PC-9 (cell line): Measurements from ENCODE around the gene ITGB1BP2. TPM values are rescaled to one million over a fixed set of nuclear protein-coding genes. Genes with fewer than 3 reads are reported as not detected.
"Not testable (repeated sequence)": the region's sequence is repeated elsewhere in the genome, so short reads cannot be mapped to it uniquely, and the experiment has no call there.

ENCODE experiments used
- BruUV-seq: library from RNA; stranded (reverse); fragments of 400-500 nt; replicated peaks from 2 replicates; lab custom pipeline; 2021; lab: Mats Ljungman, UMichigan
- CTCF ChIA-PET: fragments of 300-600 bp; sonication (Branson Sonifier 250); formaldehyde crosslinking; loops from one replicate; lab custom pipeline; 2022; ENCODE audit warnings: antibody characterized with exemption; lab: Charles Lee
- POLR2A ChIA-PET: fragments of 300-600 bp; sonication (Branson Sonifier 250); formaldehyde crosslinking; loops from one replicate; lab custom pipeline; 2022; ENCODE audit warnings: antibody characterized with exemption; ENCODE audit not compliant: unreplicated experiment; lab: Charles Lee
- DNase-seq, 2 experiments: peaks; one replicate each; pipeline versions ENCODE4 v3.0.0 to v3.0.0-alpha.2; 2015 to 2022; ENCODE audit warnings: mixed read lengths in 1 of 2
- H2AFZ ChIP-seq: fragments of 200-600 bp; sonication (generic); 2 replicates; pipeline ENCODE4 v1.8.1; 2017; ENCODE audit warnings: antibody characterized with exemption
- H3F3A ChIP-seq: fragments of 200-600 bp; sonication (generic); 2 replicates; pipeline ENCODE4 v1.8.1; 2017; ENCODE audit warnings: antibody characterized with exemption, mild to moderate bottlenecking, low read depth; ENCODE audit not compliant: insufficient read depth
- H3K27ac ChIP-seq: fragments of 200-600 bp; sonication (generic); 2 replicates; pipeline ENCODE4 v1.6.1; 2016; ENCODE audit warnings: mixed run types
- H3K27me3 ChIP-seq: fragments of 200-600 bp; sonication (generic); 2 replicates; pipeline ENCODE4 v1.6.1; 2016; ENCODE audit warnings: low read depth, mixed run types; ENCODE audit not compliant: insufficient read depth
- H3K36me3 ChIP-seq: fragments of 200-600 bp; sonication (generic); 2 replicates; pipeline ENCODE4 v1.6.1; 2016; ENCODE audit warnings: low read depth, mixed run types
- H3K4me1 ChIP-seq: fragments of 200-600 bp; sonication (generic); replicated peaks from 2 replicates; pipeline ENCODE4 v1.6.1; 2016; ENCODE audit warnings: mixed run types; ENCODE audit not compliant: insufficient read depth
- H3K4me2 ChIP-seq: fragments of 200-600 bp; sonication (generic); 2 replicates; pipeline ENCODE4 v1.6.1; 2017; ENCODE audit warnings: mixed run types
- H3K4me3 ChIP-seq: fragments of 200-600 bp; sonication (generic); 2 replicates; pipeline ENCODE4 v1.6.1; 2016; ENCODE audit warnings: mixed run types
- H3K79me2 ChIP-seq: fragments of 200-600 bp; sonication (generic); 2 replicates; pipeline ENCODE4 v1.6.1; 2017; ENCODE audit warnings: low read depth, mixed run types
- H3K9me2 ChIP-seq: fragments of 200-600 bp; sonication (generic); 2 replicates; pipeline ENCODE4 v1.8.1; 2017; ENCODE audit warnings: mild to moderate bottlenecking; ENCODE audit not compliant: insufficient read depth
- H3K9me3 ChIP-seq: fragments of 200-600 bp; sonication (generic); 2 replicates; pipeline ENCODE4 v1.8.1; 2016; ENCODE audit warnings: low read depth; ENCODE audit not compliant: insufficient read depth
- H4K20me1 ChIP-seq: fragments of 200-600 bp; sonication (generic); 2 replicates; pipeline ENCODE4 v1.8.1; 2017; ENCODE audit not compliant: insufficient read depth
- intact Hi-C: fragments of 100-400 bp; cut with micrococcal nuclease; formaldehyde crosslinking; loops from one replicate; pipeline ENCODE4 v1.10.0; 2022; ENCODE audit not compliant: unreplicated experiment
- total RNA-seq: library from RNA; stranded (reverse); gene quantifications from 2 replicates; pipeline ENCODE4 v1.2.3, GENCODE V29; 2021

Gene ITGB1BP2
- total RNA-seq, 1 experiment from 2014 or later: 5.4 TPM

DNA sequence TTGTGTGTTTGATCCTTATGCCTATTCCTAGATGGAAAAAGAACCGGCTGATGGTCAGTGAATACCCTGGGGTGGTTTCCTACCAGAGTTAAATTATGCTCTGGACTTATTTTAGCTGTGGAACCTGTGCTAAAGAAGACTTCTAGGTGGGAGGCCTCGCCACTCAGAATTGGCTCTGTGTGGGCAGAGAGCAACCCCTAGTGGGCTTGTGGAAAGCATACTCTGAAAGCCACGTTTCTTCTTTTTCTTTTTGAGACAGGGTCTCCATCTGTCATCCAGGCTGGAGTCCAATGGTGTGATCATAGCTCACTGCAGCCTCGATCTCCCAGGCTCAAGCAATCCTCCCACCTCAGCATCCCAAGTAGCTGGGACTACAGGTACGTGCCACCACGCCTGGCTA lies 48.3 kb downstream of the ITGB1BP2 start:
- DNase-seq, H3F3A ChIP-seq, H4K20me1 ChIP-seq, CTCF ChIA-PET, H2AFZ ChIP-seq, H3K4me1 ChIP-seq, H3K36me3 ChIP-seq, POLR2A ChIA-PET, H3K27ac ChIP-seq, H3K4me2 ChIP-seq, H3K9me2 ChIP-seq, H3K79me2 ChIP-seq, H3K4me3 ChIP-seq, H3K27me3 ChIP-seq, intact Hi-C loops, H3K9me3 ChIP-seq, BruUV-seq: not testable (repeated sequence)

DNA sequence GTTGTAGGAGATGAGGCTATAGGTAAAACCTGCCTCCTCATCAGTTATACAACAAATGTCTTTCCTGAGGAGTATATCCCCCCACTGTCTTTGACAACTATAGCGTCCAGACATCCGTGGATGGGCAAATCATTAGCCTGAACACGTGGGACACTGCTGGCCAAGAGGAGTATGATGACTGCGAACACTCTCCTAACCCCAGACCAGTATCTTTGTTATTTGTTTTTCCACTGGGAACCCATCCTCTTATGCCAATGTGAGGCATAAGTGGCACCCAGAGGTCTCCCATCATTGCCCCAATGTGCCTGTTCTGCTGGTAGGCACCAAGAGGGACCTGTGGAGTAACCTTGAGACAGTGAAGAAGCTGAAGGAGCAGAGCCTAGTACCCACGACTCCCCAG lies 50.9 kb downstream of the ITGB1BP2 start:
- H3K4me3 ChIP-seq, H3K27ac ChIP-seq, H2AFZ ChIP-seq, POLR2A ChIA-PET, BruUV-seq, intact Hi-C loops, CTCF ChIA-PET, H3F3A ChIP-seq, H3K9me2 ChIP-seq, H4K20me1 ChIP-seq, H3K4me1 ChIP-seq, H3K79me2 ChIP-seq, DNase-seq, H3K36me3 ChIP-seq, H3K27me3 ChIP-seq, H3K9me3 ChIP-seq, H3K4me2 ChIP-seq: not testable (repeated sequence)

Other genes with a start within 250 kb of the ITGB1BP2 start
- 53.1 and 63.1 TPM in 2 replicates for gene SNX12, start 233.4 kb upstream of the ITGB1BP2 start, total RNA-seq
- gene FOXO4, start 205.9 kb upstream of the ITGB1BP2 start, total RNA-seq: 22.0 and 29.3 TPM in 2 replicates
- gene CXorf65, start 195.0 kb upstream of the ITGB1BP2 start, total RNA-seq: not detected in 2 replicates
- gene IL2RG, start 190.2 kb upstream of the ITGB1BP2 start, total RNA-seq: not detected in 2 replicates
- gene MED12, start 183.2 kb upstream of the ITGB1BP2 start, total RNA-seq: 32.7 and 51.6 TPM in 2 replicates
- 0.63 and 0.65 TPM in 2 replicates for gene NLGN3, start 156.9 kb upstream of the ITGB1BP2 start, total RNA-seq
- gene GJB1, start 78.5 kb upstream of the ITGB1BP2 start, total RNA-seq: not detected in 2 replicates
- gene ZMYM3, start 47.6 kb upstream of the ITGB1BP2 start, total RNA-seq: 45.3 and 45.7 TPM in 2 replicates
- 499 and 551 TPM in 2 replicates for gene NONO, start 18.1 kb upstream of the ITGB1BP2 start, total RNA-seq
- gene TAF1, start 64.6 kb downstream of the ITGB1BP2 start, total RNA-seq: 45.9 and 49.6 TPM in 2 replicates
- gene OGT, start 231.4 kb downstream of the ITGB1BP2 start, total RNA-seq: 123 and 159 TPM in 2 replicates